HL-60 (cell line): ENCODE data around the gene UQCRQ.

ENCODE experiments used
- DNase-seq, 2 experiments: peaks; one replicate each; pipeline ENCODE4 v3.0.0-alpha.2; 2010 to 2020; ENCODE audit warnings: low read depth in 1 of 2, low spot score in 1 of 2
- H3K27ac ChIP-seq: fragments of 250-450 bp; sonication (Bioruptor Pico); replicated peaks from 2 replicates; pipeline ENCODE4 v1.5.1; 2020; ENCODE audit warnings: mild to moderate bottlenecking, moderate library complexity
- H3K27me3 ChIP-seq: fragments of 250-450 bp; sonication (Bioruptor Pico); 2 replicates; pipeline ENCODE4 v1.5.1; 2021; ENCODE audit warnings: mild to moderate bottlenecking, moderate library complexity; ENCODE audit not compliant: insufficient read depth, poor library complexity, severe bottlenecking
- H3K4me3 ChIP-seq: replicated peaks from 2 replicates; pipeline ENCODE4 v1.5.1; 2011; ENCODE audit warnings: mild to moderate bottlenecking, control low read depth, low read length; ENCODE audit not compliant: insufficient read depth
- CTCF ChIP-seq: IDR thresholded peaks from one replicate; pipeline ENCODE4 v1.5.1; 2011; ENCODE audit warnings: low read length, control low read depth, inconsistent platforms; ENCODE audit not compliant: insufficient read depth
- GABPA ChIP-seq: IDR thresholded peaks from 2 replicates; pipeline ENCODE4 v1.6.1; 2012; ENCODE audit warnings: low read depth
- POLR2AphosphoS5 ChIP-seq: IDR thresholded peaks from 2 replicates; pipeline ENCODE4 v1.6.1; 2012; ENCODE audit warnings: low read depth
- REST ChIP-seq: IDR thresholded peaks from 2 replicates; pipeline ENCODE4 v1.6.1; 2012; ENCODE audit warnings: low read depth; ENCODE audit not compliant: insufficient replicate concordance
- SPI1 ChIP-seq: IDR thresholded peaks from 2 replicates; pipeline ENCODE4 v1.6.1; 2012; ENCODE audit warnings: low read depth, mild to moderate bottlenecking, borderline replicate concordance

The UQCRQ gene

DNA sequence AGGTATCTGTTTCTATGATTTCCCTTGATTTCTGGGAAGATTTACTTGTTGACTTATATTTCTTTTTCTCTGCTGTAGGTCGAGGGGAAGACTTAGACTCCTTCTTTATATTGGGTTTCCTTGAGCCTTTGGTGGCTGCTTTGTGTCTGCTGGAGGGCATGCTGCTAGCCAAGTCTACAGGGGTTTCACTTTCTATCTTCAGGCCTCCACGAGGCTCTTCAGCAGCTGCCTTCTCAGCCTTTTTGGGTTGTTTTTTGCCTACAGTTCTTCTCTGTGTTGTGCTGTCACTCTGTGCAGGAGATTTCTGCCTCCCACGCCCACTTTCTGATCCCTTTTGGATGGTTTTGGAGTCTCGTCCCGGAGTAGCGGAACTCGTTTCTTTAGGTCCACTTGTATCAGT, 30.2 kb downstream of the UQCRQ start:
- TF ChIP-seq GABPA (no peak), SPI1 (no peak), CTCF (no peak), POLR2AphosphoS5 (no peak), REST (no peak)
- Histone ChIP-seq H3K4me3 (no peak overlapping the region), H3K27me3 (no peaks in the 10 kb centered on the region), H3K27ac (no peak overlapping the region)
- DNase-seq = no peak

DNA sequence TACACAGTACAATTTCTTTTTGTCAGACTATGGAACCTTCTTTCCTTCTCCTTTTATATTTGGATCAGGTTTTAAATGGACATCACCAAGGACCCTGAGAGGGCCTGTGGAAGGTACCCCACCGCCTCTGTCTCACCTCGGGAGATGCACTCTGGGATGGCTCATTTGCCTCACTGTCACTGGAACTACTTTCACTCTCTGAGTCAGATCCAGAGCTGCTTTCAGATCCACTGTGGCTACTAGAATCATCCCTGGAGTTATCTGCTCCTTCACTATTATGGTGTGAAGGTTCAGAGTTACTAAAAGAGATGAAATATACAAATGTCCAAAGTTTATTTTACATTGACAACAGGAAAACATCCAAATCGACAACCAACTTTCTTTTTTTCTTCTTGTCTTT, 31.7 kb downstream of the UQCRQ start:
- TF ChIP-seq CTCF = no peak
- no peak for TF ChIP-seq SPI1
- TF ChIP-seq REST = no peak
- no peak for TF ChIP-seq GABPA
- TF ChIP-seq POLR2AphosphoS5 = no peak
- Histone ChIP-seq H3K4me3 (no peak overlapping the region), H3K27ac (no peak overlapping the region), H3K27me3 (no peaks in the 10 kb centered on the region)
- no peak for DNase-seq

DNA sequence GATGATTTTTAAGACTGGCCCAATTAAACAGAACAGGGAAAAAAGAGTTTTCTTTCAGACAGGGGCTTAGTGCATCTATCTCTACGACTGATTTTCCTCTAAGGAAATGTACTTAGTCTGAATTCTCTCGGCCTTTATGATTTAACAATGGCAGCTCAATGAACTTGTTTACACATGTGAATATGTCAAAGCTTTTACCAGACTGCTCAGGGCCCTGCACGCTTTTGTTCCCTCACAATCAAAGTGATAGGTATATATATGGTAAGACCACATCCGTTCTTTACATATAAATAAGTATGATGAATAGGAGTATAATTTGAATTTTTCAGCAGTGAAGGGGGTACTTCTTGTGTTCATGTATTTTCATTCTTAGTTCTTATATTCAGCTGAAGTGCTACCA, 34.6 kb downstream of the UQCRQ start:
- Histone ChIP-seq H3K4me3 (no peak overlapping the region), H3K27me3 (no peaks in the 10 kb centered on the region), H3K27ac (no peak overlapping the region)
- no peak for DNase-seq
- TF ChIP-seq REST = no peak
- TF ChIP-seq POLR2AphosphoS5 = no peak
- TF ChIP-seq SPI1 = no peak
- no peak for TF ChIP-seq CTCF
- TF ChIP-seq GABPA = no peak
